22Rv1 (cell line): ENCODE measurements around the gene ZNF160.

Experiments used
- H3K27ac ChIP-seq: fragments of 450-650 bp; 2 replicates; pipeline ENCODE4 v1.5.1; 2017
- ZFX ChIP-seq: fragments of 450-650 bp; IDR thresholded peaks from 2 replicates; pipeline ENCODE4 v1.6.1; 2017; ENCODE audit warnings: antibody characterized with exemption, borderline replicate concordance
- TF ChIP-seq, protein P1 (sequence below): fragments of 450-650 bp; IDR thresholded peaks from 2 replicates; pipeline ENCODE4 v1.5.1; 2017; ENCODE audit warnings: mild to moderate bottlenecking

Gene ZNF160

DNA sequence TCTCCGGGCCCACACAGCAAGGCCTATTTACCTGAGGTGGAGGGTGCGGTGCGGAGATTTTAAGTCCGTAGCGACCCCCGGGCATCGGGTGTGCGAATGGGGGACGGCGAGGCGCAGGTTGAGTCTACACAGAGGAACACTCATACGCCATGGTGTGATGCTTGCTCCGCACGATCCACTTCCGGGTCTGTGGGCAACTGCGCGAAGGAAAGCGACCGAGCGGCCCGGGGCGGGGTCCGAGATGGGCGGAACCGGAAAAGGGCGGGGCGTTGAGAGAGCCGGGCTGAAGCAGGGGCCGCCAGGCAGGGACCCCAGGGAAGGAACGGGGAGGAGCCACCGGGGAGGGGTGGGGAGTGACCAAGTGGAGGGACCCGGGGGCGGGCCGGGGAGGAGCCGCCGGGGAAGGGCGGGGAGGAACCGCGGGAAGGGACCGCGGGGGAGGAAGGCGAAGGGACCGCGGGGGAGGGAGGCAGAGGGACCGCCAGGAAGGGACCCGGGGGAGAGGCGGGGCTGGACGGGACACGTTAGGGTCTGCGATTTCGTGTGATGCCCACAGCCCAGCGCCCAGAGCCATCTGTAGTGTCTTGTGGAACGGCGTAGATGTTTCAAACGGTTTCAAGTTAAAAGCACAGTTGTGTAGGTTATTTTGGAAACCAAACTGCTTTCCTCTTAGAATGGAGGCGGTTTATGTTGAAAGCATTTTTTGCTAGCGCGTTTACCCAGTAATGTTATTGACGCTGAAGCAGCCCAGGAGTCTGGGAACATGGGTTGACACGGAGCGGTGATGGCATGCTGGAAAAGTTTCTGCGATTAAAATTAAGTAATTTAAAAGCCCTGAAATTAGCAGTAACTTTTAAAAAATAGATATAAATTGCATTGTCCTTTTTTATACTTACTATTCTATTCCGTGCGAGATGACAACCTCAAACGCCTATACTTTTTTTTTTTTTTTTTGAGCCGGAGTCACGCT, at the start of gene ZNF160:
ZNF160 (minus strand) TSS at position 189 of the 970 bp plus-strand sequence. CDS start 17,146 bp downstream, outside the sequence.
- peak within 1 kb of the TSS; percentile 68 for H3K27ac ChIP-seq
- TF ChIP-seq, protein P1, sequence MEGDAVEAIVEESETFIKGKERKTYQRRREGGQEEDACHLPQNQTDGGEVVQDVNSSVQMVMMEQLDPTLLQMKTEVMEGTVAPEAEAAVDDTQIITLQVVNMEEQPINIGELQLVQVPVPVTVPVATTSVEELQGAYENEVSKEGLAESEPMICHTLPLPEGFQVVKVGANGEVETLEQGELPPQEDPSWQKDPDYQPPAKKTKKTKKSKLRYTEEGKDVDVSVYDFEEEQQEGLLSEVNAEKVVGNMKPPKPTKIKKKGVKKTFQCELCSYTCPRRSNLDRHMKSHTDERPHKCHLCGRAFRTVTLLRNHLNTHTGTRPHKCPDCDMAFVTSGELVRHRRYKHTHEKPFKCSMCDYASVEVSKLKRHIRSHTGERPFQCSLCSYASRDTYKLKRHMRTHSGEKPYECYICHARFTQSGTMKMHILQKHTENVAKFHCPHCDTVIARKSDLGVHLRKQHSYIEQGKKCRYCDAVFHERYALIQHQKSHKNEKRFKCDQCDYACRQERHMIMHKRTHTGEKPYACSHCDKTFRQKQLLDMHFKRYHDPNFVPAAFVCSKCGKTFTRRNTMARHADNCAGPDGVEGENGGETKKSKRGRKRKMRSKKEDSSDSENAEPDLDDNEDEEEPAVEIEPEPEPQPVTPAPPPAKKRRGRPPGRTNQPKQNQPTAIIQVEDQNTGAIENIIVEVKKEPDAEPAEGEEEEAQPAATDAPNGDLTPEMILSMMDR: no peak
- no peak for TF ChIP-seq ZFX

DNA sequence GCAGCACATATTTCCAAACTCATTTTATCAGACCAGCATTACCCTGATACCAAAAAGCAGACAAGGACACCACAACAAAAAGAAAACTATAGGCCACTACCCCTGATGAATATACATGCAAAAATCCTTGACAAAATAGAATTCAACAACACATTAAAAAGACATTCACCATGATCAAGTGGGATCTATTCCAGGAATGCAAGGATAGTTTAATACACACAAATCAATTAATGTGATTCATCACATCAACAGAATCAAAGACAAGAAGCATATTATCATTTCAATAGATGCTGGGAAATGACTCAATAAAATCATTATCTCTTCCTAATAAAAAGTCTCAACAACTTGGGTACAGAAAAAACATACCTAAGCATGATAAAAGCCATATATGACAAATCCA, 44.4 kb upstream of the ZNF160 start:
- no peak overlapping the region for H3K27ac ChIP-seq
- TF ChIP-seq, protein P1: no peak
- no peak for TF ChIP-seq ZFX

DNA sequence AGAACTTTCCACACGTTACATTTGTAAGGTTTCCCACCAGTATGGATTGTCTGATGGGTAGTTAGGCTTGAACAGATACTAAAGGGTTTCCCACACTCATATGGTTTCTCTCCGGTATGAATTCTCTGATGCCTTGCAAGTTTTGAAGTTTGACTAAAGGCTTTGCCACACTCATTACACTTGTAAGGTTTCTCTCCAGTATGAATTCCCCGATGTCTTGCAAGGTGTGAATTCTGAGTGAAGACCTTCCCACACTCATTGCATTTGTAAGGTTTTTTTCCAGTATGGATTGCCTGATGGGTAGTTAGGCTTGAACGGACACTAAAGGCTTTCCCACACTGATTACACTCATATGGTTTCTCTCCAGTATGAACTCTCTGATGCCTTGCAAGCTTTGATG, 37.1 kb upstream of the ZNF160 start:
- H3K27ac ChIP-seq: no peak overlapping the region
- TF ChIP-seq, protein P1: no peak

DNA sequence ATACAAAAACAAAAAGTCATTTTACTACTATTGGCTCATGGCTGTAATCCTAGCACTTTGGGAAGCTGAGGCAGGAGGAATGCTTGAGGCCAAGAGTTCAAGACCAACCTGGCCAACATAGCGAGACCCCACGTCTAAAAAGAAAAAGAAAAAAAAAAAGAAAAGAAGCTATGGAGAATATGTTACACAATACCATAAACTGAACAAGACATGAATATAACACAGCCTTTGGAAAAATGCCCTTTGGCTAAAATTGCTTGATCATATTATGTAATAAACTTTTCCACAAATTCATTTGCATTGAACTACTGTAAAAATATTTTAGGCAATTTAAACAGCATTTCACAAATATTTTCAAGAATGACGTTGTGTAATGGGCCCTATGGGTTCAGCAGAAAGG, 33.2 kb upstream of the ZNF160 start:
- H3K27ac ChIP-seq: no peak overlapping the region
- TF ChIP-seq, protein P1: no peak
- no peak for TF ChIP-seq ZFX

DNA sequence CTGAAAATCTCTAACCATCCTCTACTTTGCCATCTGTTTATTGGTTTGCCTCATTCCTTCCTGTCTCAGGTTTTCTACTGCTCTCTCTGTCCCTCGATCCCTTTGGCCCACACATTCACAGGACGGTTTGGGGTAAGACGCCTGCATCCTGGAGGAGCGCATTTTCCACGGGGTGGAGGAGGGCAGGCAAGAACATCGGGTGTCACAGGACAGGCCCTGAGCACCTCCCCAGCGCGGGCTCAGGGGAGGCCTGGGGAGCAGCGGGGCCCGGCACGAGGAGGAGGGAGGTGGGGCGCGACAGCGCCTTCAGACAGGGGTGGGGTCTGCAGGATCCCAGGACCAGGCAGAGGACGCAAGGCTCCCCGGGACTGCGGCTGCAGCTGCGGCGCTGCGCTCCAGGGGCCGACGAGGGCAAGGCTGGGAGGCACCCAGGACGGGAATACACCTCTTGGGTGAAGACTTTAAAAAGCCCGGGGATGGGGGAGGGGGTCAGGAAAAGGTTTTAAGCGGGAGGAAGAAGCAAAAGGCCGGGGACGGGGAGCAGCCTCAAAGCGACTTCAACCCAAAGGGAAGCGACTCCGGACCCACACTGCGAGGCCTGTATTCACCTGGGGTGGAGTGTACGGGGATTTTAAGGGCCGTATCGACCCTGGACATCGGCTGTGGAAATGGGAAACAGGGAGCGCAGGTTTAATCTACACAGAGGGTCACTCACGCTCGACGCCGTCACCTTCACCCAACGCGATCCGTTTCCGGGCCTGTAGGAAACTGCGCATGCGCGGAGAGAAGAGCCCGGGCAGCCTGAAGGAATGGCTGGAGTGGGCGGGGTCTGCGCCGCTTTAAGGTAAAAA, 29.1 kb upstream of the ZNF160 start, which contains the start of gene ZNF415:
ZNF415 (minus strand) TSS at position 770 of the 851 bp plus-strand sequence. CDS start 10,234 bp downstream, outside the sequence.
- TF ChIP-seq, protein P1: no peak
- TF ChIP-seq ZFX: no peak
- H3K27ac ChIP-seq: no peak within 1 kb of the TSS

DNA sequence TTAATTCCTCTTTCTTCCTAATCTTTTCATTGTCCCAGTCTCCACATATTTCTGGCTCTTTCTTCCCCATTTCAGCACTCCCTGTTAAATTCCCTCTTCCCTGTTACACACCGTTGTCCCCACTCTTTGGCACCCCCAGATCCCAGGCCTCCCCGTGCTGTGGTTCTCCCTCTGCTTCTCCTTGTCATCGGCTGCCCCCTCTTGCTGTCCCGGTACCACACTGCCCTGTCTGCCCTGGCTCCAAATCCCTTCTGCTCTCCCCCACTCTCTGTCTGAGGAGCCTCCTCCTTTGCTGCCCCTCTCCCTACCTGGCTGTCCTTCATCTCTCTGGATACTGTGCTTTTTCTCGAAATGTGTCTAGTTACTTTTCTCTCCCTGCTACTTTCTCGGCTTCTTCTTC, 28.5 kb upstream of the ZNF160 start:
- no peak overlapping the region for H3K27ac ChIP-seq
- no peak for TF ChIP-seq ZFX
- TF ChIP-seq, protein P1: no peak
